Measurements from ENCODE around the gene TAS2R43.
"Not testable (repeated sequence)": the region's sequence is repeated elsewhere in the genome, so short reads cannot be mapped to it uniquely, and the experiment has no call there.

Gene TAS2R43

GRCh38 chr12:11059041-11059440 is 33.1 kb downstream of the TAS2R43 start:
- no peak for DNase-seq

GRCh38 chr12:11055306-11055705 is 36.8 kb downstream of the TAS2R43 start:
- DNase-seq: no peak

- DNase-seq: not testable (repeated sequence)
These were observed 42.1 kb downstream of the TAS2R43 start for GRCh38 chr12:11049806-11050531.

DNA sequence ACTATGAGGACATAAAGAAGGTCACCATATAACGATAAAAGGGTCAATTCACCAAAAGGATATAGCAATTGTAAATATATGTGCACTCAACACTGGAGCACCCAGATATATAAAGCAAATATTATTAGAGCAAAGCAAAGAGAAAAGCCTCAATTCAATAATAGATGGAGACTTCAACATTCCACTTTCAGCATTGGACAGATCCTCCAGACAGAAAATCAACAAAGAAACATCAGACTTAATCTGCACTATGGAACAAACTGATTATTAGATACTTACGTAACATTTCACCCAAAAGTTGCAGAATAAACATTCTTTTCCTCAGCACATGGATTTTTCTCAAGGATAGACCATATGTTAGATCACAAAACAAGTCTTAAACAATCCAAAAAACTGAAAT is 50.7 kb downstream of the TAS2R43 start:
- not testable (repeated sequence) for DNase-seq
